Raji (cell line): ENCODE measurements around the gene EPAS1.

Experiments used
- POLR2A ChIP-seq: IDR thresholded peaks from 2 replicates; pipeline ENCODE4 v1.6.1; 2011; ENCODE audit warnings: low read depth, low read length, control low read depth; ENCODE audit not compliant: insufficient read depth

Gene EPAS1

GRCh38 chr2:46351098-46351749 lies 54.0 kb downstream of the EPAS1 start:
- TF ChIP-seq POLR2A: no peak

GRCh38 chr2:46351750-46352138 lies 54.5 kb downstream of the EPAS1 start:
- TF ChIP-seq POLR2A: no peak

DNA sequence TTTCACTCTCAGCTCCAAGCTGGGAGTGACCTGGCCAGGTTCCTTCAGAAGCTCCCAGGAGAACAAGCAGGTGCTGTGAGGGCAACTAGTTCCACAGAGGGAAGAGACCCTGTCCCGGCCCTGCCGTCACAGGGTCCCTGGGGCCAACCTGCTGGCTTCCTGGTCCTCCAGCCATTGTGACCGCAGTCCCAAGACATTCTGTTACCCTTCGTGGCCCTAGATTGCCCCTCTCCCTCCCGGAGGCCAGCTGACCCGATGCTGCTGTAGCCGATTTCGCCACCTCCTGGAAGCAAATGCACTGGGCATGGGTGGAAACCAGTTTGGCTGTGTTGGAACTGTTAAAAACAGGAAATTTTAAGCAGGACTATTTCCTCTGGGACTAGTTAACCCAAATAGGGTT lies 55.4 kb downstream of the EPAS1 start:
- no peak for TF ChIP-seq POLR2A

- TF ChIP-seq POLR2A: no peak
Measured at GRCh38 chr2:46353509-46353908, 56.3 kb downstream of the EPAS1 start.

DNA sequence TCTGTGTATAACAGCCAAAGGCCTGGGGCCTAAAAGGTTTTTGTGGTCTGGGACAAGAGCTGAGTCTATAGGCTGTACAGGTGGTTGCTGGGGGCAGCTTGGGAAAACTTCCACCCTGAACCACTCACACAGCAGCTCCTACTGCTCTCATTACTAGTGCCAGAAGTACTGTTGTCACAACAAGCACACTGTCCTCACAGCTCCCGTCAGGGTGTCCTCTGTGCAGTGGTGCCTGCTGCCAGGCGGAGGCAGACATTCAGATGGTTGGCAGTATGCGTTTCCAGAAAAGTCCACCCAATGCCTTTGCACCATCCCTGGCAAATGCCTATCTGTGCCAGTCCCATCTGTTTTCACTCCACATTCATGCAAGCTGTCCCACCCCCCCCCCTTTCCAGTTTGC lies 58.5 kb downstream of the EPAS1 start:
- no peak for TF ChIP-seq POLR2A

GRCh38 chr2:46356991-46357390 lies 59.8 kb downstream of the EPAS1 start:
- no peak for TF ChIP-seq POLR2A

- TF ChIP-seq POLR2A: no peak
Measured at GRCh38 chr2:46358713-46359112, 61.5 kb downstream of the EPAS1 start.

DNA sequence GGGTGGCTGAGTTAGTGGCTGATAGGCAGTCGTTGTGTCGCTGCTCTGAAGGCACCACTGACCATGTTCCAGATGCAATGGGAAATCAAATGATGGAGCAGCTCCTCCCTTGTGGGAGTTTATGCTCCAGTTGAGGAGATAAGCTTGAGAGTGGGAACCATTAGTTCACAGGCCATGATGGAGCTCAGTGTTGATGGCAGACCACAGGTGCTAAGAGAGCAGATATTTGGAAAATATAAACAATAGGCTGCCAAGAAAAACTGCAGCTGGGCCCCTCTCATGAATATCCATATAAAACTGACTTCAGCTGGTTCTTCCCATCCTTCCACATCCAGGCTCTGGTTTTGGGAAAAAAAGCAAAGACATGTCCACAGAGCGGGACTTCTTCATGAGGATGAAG lies 63.1 kb downstream of the EPAS1 start:
- TF ChIP-seq POLR2A: no peak

DNA sequence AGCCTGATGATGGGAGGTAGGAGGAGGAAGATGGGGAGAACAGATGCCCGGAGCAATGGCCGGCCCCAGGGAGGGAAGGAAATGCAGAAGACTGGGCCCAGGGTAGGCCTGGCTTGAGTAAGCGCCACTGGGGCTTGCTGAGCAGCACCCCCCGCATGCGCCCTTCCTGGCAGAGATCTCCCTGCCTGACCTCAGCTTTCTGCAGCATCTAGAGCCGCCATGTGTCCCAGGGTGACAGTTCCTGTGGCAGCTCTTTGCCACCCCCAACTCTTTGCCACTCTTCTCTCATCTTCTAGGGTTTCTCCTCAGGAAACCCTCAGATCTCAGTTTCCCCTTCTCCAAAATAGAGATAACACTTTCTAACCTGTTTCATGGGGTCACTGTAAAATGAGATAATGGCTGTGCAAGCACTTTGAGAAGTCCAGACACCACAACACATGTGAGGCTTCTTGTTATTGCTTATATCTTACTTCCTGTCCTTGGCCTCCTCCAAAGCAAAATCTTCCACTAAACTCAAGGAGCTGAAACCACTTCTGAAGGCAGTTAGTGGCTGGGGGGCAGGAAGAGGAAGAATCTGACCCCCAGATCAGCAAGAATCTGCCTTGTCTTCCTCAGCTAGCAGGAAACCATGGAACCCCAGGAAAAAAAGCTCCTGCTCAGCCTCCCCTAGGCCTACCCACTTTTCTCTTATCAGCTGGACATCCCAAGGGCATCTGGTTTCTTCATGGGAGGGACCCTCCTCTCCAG lies 64.9 kb downstream of the EPAS1 start:
- TF ChIP-seq POLR2A: no peak

DNA sequence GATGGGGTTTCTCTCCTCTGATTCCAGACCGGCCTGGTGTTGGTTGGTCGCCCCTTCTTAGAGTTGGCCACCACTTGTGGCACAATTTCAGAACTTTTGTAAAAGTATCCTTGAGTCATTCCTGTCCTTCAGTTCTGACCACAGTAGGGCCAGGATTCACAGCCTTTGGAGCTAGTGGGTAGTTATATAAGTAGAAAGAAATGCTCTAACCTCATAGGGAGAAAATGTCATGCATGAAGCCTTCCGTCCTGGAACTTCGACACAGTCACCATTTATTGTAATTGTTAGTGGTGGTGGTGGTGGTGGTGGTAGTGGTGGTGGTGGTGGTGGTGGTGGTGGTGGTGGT lies 65.4 kb downstream of the EPAS1 start:
- no peak for TF ChIP-seq POLR2A

DNA sequence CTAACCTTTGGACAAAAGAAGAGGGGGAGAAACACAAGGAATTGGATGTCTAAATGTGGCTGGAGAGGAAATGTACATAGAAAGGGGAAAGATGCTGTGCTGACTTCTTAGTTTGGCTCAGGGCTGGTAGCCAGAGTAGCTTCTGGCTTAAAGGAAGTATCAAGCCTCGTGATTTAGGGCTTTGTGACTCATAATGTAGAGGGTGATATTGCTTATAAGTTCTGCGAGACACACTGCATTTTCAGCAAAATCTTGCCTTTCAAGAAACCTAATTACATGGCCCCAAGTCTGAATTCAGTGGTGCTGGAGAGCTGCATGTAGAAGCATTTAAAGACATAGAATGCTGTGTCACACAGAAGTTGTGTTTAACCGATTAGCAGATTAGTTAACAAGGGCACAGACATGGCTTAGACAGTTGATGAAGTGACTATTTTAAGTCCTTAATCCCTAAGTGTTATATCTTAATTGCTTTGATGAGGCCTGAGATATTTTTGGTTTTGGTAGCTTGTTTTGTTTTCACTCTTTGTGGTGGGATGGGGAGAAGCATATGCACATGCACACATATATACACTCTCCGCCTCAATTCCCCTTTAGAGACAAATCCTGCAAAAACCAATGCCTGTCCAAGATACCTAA lies 66.4 kb downstream of the EPAS1 start:
- TF ChIP-seq POLR2A: no peak

- no peak for TF ChIP-seq POLR2A
Measured at GRCh38 chr2:46364797-46365457, 67.7 kb downstream of the EPAS1 start.

- TF ChIP-seq POLR2A: no peak
Measured at GRCh38 chr2:46365913-46366667, 68.9 kb downstream of the EPAS1 start.

DNA sequence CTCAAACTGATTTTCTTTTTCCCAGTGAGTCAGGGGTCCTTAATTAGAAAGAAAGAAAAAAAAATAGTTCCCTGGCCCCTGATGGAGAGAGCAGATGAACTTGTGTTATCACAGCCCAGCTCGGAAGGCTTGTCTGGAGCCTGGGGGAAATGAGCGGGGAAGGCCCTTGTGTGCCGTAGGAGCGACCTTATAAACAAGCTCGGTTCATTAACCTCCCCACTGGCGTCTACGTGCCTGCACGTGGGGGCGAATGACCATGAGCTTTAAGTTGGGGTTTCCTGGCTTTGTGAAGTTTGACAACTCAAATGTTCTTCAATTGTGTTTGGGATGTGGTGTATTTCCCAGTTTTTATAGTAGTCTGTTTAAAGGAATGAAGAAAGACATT lies 69.5 kb downstream of the EPAS1 start:
- TF ChIP-seq POLR2A: no peak

DNA sequence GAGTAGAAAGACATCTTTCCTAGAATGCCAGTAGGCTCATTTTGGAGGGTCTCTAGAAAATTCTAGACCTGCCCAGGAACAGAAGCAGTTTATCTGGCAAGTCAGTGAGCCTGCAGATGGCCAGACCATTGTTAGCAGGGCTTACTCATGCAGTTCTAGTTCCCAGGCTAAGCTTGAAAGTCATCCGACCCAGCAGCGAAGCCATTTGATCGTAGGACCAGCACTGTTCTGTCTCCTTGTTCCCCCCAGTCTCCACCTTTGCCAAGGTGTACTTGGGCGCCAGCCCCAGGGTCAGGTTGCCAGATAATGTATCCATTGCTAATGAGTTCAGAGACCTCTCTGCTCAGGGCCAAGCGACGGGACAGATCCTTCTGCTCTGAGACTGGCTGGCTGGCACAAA lies 70.1 kb downstream of the EPAS1 start:
- no peak for TF ChIP-seq POLR2A
